Gastroesophageal sphincter (tissue), 3 donors: Measurements from ENCODE around the gene CEBPB.

Experiments used
- POLR2A ChIP-seq, 2 donors: fragments of 450-650 bp; IDR thresholded peaks; one replicate each; pipeline ENCODE4 v1.6.1; 2017; ENCODE audit warnings: antibody characterized with exemption in 2 of 2, mild to moderate bottlenecking in 2 of 2, moderate library complexity in 1 of 2
- POLR2AphosphoS5 ChIP-seq: sonication (generic); formaldehyde crosslinking; IDR thresholded peaks from one replicate; pipeline ENCODE4 v1.6.1; 2017; ENCODE audit warnings: antibody characterized with exemption
- TF ChIP-seq, protein P1 (sequence below), 4 experiments: fragments of 200-600 bp in 2 of 4; fragments of 450-650 bp in 2 of 4; sonication (generic) in 1 of 4; IDR thresholded peaks; one replicate each; pipeline ENCODE4 v1.5.1; 2017 to 2019; ENCODE audit warnings: antibody characterized with exemption in 4 of 4, mild to moderate bottlenecking in 2 of 4, moderate library complexity in 2 of 4

DNA sequence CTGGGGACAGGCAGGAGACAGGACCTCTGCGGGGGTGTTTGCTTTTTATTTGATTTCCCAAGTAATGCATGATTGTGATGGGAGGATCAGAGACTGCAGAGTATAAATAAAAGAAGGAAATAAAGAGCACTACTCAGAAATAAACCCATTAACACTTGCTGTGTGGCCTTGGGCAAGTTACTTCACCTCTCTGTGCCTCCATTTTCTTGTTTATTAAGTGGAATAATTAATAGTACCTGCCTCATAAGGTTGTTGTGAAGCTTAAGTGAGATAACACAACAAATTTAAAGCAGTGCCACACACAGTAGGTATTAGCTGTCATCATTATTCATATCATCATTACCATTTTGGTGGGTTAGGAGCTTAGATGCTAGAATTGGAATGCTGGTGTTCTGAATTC is 8.1 kb downstream of the CEBPB start:
- TF ChIP-seq, protein P1, sequence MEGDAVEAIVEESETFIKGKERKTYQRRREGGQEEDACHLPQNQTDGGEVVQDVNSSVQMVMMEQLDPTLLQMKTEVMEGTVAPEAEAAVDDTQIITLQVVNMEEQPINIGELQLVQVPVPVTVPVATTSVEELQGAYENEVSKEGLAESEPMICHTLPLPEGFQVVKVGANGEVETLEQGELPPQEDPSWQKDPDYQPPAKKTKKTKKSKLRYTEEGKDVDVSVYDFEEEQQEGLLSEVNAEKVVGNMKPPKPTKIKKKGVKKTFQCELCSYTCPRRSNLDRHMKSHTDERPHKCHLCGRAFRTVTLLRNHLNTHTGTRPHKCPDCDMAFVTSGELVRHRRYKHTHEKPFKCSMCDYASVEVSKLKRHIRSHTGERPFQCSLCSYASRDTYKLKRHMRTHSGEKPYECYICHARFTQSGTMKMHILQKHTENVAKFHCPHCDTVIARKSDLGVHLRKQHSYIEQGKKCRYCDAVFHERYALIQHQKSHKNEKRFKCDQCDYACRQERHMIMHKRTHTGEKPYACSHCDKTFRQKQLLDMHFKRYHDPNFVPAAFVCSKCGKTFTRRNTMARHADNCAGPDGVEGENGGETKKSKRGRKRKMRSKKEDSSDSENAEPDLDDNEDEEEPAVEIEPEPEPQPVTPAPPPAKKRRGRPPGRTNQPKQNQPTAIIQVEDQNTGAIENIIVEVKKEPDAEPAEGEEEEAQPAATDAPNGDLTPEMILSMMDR (IDR thresholded peaks at IDR 0.05), result no peak
- TF ChIP-seq POLR2A (IDR thresholded peaks at IDR 0.05), result no peak
- no peak for TF ChIP-seq POLR2AphosphoS5
